H9 (cell line): ENCODE data around the gene CATSPERE. TPM values are rescaled to one million over a fixed set of nuclear protein-coding genes. Genes with fewer than 3 reads are reported as not detected.
"Not testable (repeated sequence)": the region's sequence is repeated elsewhere in the genome, so short reads cannot be mapped to it uniquely, and the experiment has no call there.

Source experiments
- DNase-seq: peaks from one replicate; pipeline ENCODE4 v3.0.0-alpha.2; 2017
- H2AFZ ChIP-seq: one replicate; pipeline ENCODE4 v1.6.1; 2013; ENCODE audit warnings: mild to moderate bottlenecking, low read length, control low read depth, moderate library complexity
- H2AK5ac ChIP-seq: 2 replicates; pipeline ENCODE4 v1.6.1; 2013; ENCODE audit warnings: low read length, control low read depth, mixed read lengths; ENCODE audit not compliant: insufficient read length
- H2BK120ac ChIP-seq: one replicate; pipeline ENCODE4 v1.6.1; 2013; ENCODE audit warnings: low read depth, mild to moderate bottlenecking, low read length, control low read depth, inconsistent platforms; ENCODE audit not compliant: poor library complexity, severe bottlenecking
- H2BK12ac ChIP-seq: 2 replicates; pipeline ENCODE4 v1.6.1; 2013; ENCODE audit warnings: low read length, control low read depth, mixed read lengths, low read depth; ENCODE audit not compliant: insufficient read length
- H2BK15ac ChIP-seq: 2 replicates; pipeline ENCODE4 v1.6.1; 2013; ENCODE audit warnings: low read depth, low read length, control low read depth
- H2BK20ac ChIP-seq: one replicate; pipeline ENCODE4 v1.6.1; 2013; ENCODE audit warnings: low read depth, mild to moderate bottlenecking, low read length, control low read depth, inconsistent platforms; ENCODE audit not compliant: poor library complexity, severe bottlenecking
- H2BK5ac ChIP-seq: 2 replicates; pipeline ENCODE4 v1.6.1; 2013; ENCODE audit warnings: low read length, control low read depth, mixed read lengths; ENCODE audit not compliant: insufficient read length
- H3K14ac ChIP-seq: 2 replicates; pipeline ENCODE4 v1.6.1; 2013; ENCODE audit warnings: low read length, control low read depth; ENCODE audit not compliant: insufficient read depth
- H3K18ac ChIP-seq: 2 replicates; pipeline ENCODE4 v1.6.1; 2013; ENCODE audit warnings: low read depth, mild to moderate bottlenecking, mixed read lengths, low read length, control low read depth; ENCODE audit not compliant: insufficient read length
- H3K23ac ChIP-seq: 2 replicates; pipeline ENCODE4 v1.6.1; 2013; ENCODE audit warnings: low read length, control low read depth, mixed read lengths, low read depth; ENCODE audit not compliant: insufficient read length
- H3K23me2 ChIP-seq: 2 replicates; pipeline ENCODE4 v1.6.1; 2013; ENCODE audit warnings: low read depth, mild to moderate bottlenecking, mixed read lengths, low read length, control low read depth; ENCODE audit not compliant: insufficient read length, poor library complexity, severe bottlenecking
- H3K27ac ChIP-seq: 2 replicates; pipeline ENCODE4 v1.5.1; 2013; ENCODE audit warnings: low read length, control low read depth, mixed read lengths, low read depth; ENCODE audit not compliant: insufficient read length
- H3K27me3 ChIP-seq: 2 replicates; pipeline ENCODE4 v1.6.1; 2013; ENCODE audit warnings: low read length, control low read depth, inconsistent platforms; ENCODE audit not compliant: insufficient read depth
- H3K4ac ChIP-seq: 2 replicates; pipeline ENCODE4 v1.6.1; 2013; ENCODE audit warnings: low read depth, mild to moderate bottlenecking, control low read depth, inconsistent platforms, low read length, moderate library complexity
- H3K4me1 ChIP-seq: 2 replicates; pipeline ENCODE4 v1.6.1; 2013; ENCODE audit warnings: low read length, control low read depth, inconsistent platforms; ENCODE audit not compliant: insufficient read depth
- H3K4me2 ChIP-seq: 2 replicates; pipeline ENCODE4 v1.6.1; 2013; ENCODE audit warnings: low read length, control low read depth, mixed read lengths; ENCODE audit not compliant: insufficient read length, insufficient read depth
- H3K56ac ChIP-seq: 2 replicates; pipeline ENCODE4 v1.6.1; 2013; ENCODE audit warnings: low read depth, mild to moderate bottlenecking, mixed read lengths, low read length, control low read depth; ENCODE audit not compliant: insufficient read length
- H3K79me1 ChIP-seq: 2 replicates; pipeline ENCODE4 v1.6.1; 2013; ENCODE audit warnings: low read depth, mild to moderate bottlenecking, moderate library complexity, low read length, control low read depth, inconsistent platforms; ENCODE audit not compliant: insufficient read depth, poor library complexity, severe bottlenecking
- H3K79me2 ChIP-seq: 2 replicates; pipeline ENCODE4 v1.6.1; 2013; ENCODE audit warnings: low read length, control low read depth, inconsistent platforms; ENCODE audit not compliant: insufficient read depth
- H3K9ac ChIP-seq: 2 replicates; pipeline ENCODE4 v1.6.1; 2013; ENCODE audit warnings: low read length, control low read depth, mixed read lengths; ENCODE audit not compliant: insufficient read length; ENCODE audit errors: extremely low read depth
- H3K9me3 ChIP-seq: one replicate; pipeline ENCODE4 v1.6.1; 2013; ENCODE audit warnings: low read depth, low read length, inconsistent platforms; ENCODE audit not compliant: control insufficient read depth
- H3T11ph ChIP-seq: one replicate; pipeline ENCODE4 v1.6.1; 2013; ENCODE audit warnings: mild to moderate bottlenecking, low read length, control low read depth, inconsistent platforms
- H4K20me1 ChIP-seq: one replicate; pipeline ENCODE4 v1.6.1; 2013; ENCODE audit not compliant: control insufficient read depth, insufficient read length, insufficient read depth
- H4K5ac ChIP-seq: 2 replicates; pipeline ENCODE4 v1.6.1; 2013; ENCODE audit warnings: low read depth, mild to moderate bottlenecking, mixed read lengths, low read length, control low read depth; ENCODE audit not compliant: insufficient read length
- H4K8ac ChIP-seq: replicated peaks from 2 replicates; pipeline ENCODE4 v1.6.1; 2013; ENCODE audit warnings: low read length, control low read depth, mixed read lengths, low read depth; ENCODE audit not compliant: insufficient read length
- H4K91ac ChIP-seq: 2 replicates; pipeline ENCODE4 v1.6.1; 2013; ENCODE audit warnings: low read depth, mild to moderate bottlenecking, moderate library complexity, mixed read lengths, low read length, control low read depth; ENCODE audit not compliant: insufficient read length
- H3K27ac Mint-ChIP-seq, 3 experiments: 2 replicates in 2 of 3; 3 replicates in 1 of 3; pipeline ENCODE4 v1.8.0; 2020 to 2021; ENCODE audit warnings: mixed read lengths in 3 of 3, mild to moderate bottlenecking in 1 of 3, moderate library complexity in 1 of 3
- H3K27me3 Mint-ChIP-seq: 2 replicates; pipeline ENCODE4 v1.8.0; 2021; ENCODE audit warnings: low read depth, mild to moderate bottlenecking, moderate library complexity, mixed read lengths
- H3K36me3 Mint-ChIP-seq, 3 experiments: 2 replicates in 2 of 3; 3 replicates in 1 of 3; pipeline ENCODE4 v1.8.0; 2020 to 2021; ENCODE audit warnings: low read depth in 3 of 3, mixed read lengths in 3 of 3; ENCODE audit not compliant: insufficient read depth in 1 of 3
- H3K4me1 Mint-ChIP-seq, 2 experiments: 2 replicates each; pipeline ENCODE4 v1.8.0; 2020; ENCODE audit warnings: mixed read lengths in 2 of 2
- H3K4me3 Mint-ChIP-seq, 2 experiments: 2 replicates in 1 of 2; 3 replicates in 1 of 2; pipeline ENCODE4 v1.8.0; 2020 to 2021; ENCODE audit warnings: mild to moderate bottlenecking in 2 of 2, mixed read lengths in 2 of 2, moderate library complexity in 1 of 2
- H3K9me3 Mint-ChIP-seq, 2 experiments: 2 replicates in 1 of 2; 3 replicates in 1 of 2; pipeline ENCODE4 v1.8.0; 2020; ENCODE audit warnings: mild to moderate bottlenecking in 2 of 2, mixed read lengths in 2 of 2, moderate library complexity in 1 of 2
- CTCF ChIP-seq: fragments of 200-600 bp; sonication (generic); conservative IDR thresholded peaks from 3 replicates; pipeline ENCODE4 v1.8.0; 2021; ENCODE audit warnings: antibody characterized with exemption, mild to moderate bottlenecking
- WGBS: extraction: QIAGEN DNeasy Blood & Tissue Kit; methylation state at CpG from one replicate; pipeline ENCODE4 v1.1.7; 2013; ENCODE audit warnings: missing lambda C conversion rate, low lambda C conversion rate, mixed read lengths; ENCODE audit not compliant: insufficient read length; ENCODE audit errors: extremely low coverage; 5-methylcytosine and 5-hydroxymethylcytosine counted together
- total RNA-seq: library from RNA; stranded (reverse); gene quantifications from 2 replicates; pipeline ENCODE4 v1.2.1, GENCODE V29; 2021

The CATSPERE gene
- total RNA-seq, 1 experiment from 2014 or later: 0.31 TPM

GRCh38 chr1:244559561-244559960 lies 98.5 kb downstream of the CATSPERE start:
- Histone ChIP-seq H3K27me3 (no peaks in the 10 kb centered on the region), H3K14ac (no peak overlapping the region), H3K23ac (no peak overlapping the region), H3K79me2 (no peaks in the 10 kb centered on the region), H3K18ac (no peak overlapping the region), H2BK120ac (no peak overlapping the region), H2BK5ac (no peak overlapping the region), H4K91ac (no peak overlapping the region), H3K27ac (no peak overlapping the region), H2BK15ac (no peak overlapping the region), H3T11ph (no peak overlapping the region), H3K23me2 (no peaks in the 10 kb centered on the region), H4K20me1 (no peaks in the 10 kb centered on the region), H4K8ac (no peak overlapping the region), H3K56ac (no peak overlapping the region), H3K4ac (no peak overlapping the region), H2AFZ (no peak overlapping the region), H4K5ac (no peak overlapping the region), H2BK12ac (no peak overlapping the region), H3K79me1 (no peaks in the 10 kb centered on the region), H3K4me1 (no peaks in the 10 kb centered on the region), H3K9ac (no peak overlapping the region), H3K9me3 (no peaks in the 10 kb centered on the region), H2BK20ac (no peak overlapping the region), H3K4me2 (no peak overlapping the region), H2AK5ac (no peak overlapping the region)
- peaks cover under 1% of the 10 kb centered on the region; the same call in 1 of the 2 replicates for H3K27me3 Mint-ChIP-seq
- peaks cover 0 to 21% (median 5%) of the 10 kb centered on the region in 3 experiments; a peak in 6 of 7 replicates for H3K36me3 Mint-ChIP-seq
- TF ChIP-seq CTCF: no peak
- no peak for DNase-seq
- no peak overlapping the region for H3K27ac Mint-ChIP-seq
- H3K9me3 Mint-ChIP-seq: peaks cover 33 to 44% of the 10 kb centered on the region in 2 experiments
- H3K4me3 Mint-ChIP-seq: no peak overlapping the region
- no CpG with 5 or more reads among the region's 1 CpG for WGBS
- H3K4me1 Mint-ChIP-seq: no peaks in the 10 kb centered on the region

- H3K23ac ChIP-seq, H3K79me1 ChIP-seq, DNase-seq, H3K79me2 ChIP-seq, H3K18ac ChIP-seq, H3K4me1 ChIP-seq, H2BK15ac ChIP-seq, H3K27ac ChIP-seq, H3K4me3 Mint-ChIP-seq, H4K8ac ChIP-seq, H2AFZ ChIP-seq, H2BK120ac ChIP-seq, H4K20me1 ChIP-seq, H3K27me3 ChIP-seq, H3K9me3 ChIP-seq, H2BK5ac ChIP-seq, H3K14ac ChIP-seq, H3K4me1 Mint-ChIP-seq, H3K9ac ChIP-seq, H3K23me2 ChIP-seq, H3K56ac ChIP-seq, H3K4me2 ChIP-seq, H3K27ac Mint-ChIP-seq, H2AK5ac ChIP-seq, H2BK12ac ChIP-seq, H3K4ac ChIP-seq, H2BK20ac ChIP-seq, H4K5ac ChIP-seq, H3T11ph ChIP-seq, H3K36me3 Mint-ChIP-seq, H4K91ac ChIP-seq: not testable (repeated sequence)
- Mint-ChIP-seq H3K27me3 (peaks cover 12% of the 10 kb centered on the region; the same call in 1 of the 2 replicates), H3K9me3 (peaks cover 21 to 30% of the 10 kb centered on the region in 2 experiments)
- no CpG with 5 or more reads among the region's 1 CpG for WGBS
Measured at GRCh38 chr1:244562877-244563276, 101.8 kb downstream of the CATSPERE start.
